ENCODE results near the gene HHAT. TPM values are rescaled to one million over a fixed set of nuclear protein-coding genes. Genes with fewer than 3 reads are reported as not detected.

The HHAT gene
- polyA plus RNA-seq, 3 donors: 1.1 to 1.6 (median 1.5) TPM

GRCh38 chr1:210588946-210589345 lies 260.2 kb downstream of the HHAT start:
- H3K9ac ChIP-seq (ENCODE audit: insufficient read depth, low read length, poor library complexity, severe bottlenecking): no peak overlapping the region
- H3K4me1 ChIP-seq (ENCODE audit: control insufficient read depth in 1 of 2, insufficient read depth in 2 of 2, low read length in 2 of 2): no peaks in the 10 kb centered on the region
- H3K27ac Mint-ChIP-seq: no peak overlapping the region
- no peaks in the 10 kb centered on the region for H4K20me1 ChIP-seq (ENCODE audit: insufficient read depth, low read length)
- no peak overlapping the region for H3K27ac ChIP-seq (ENCODE audit: low read depth in 1 of 2, low read length in 2 of 2)
- no peaks in the 10 kb centered on the region for H3K36me3 ChIP-seq (replicated peaks in 1 of 2; ENCODE audit: control insufficient read depth in 1 of 2, insufficient read depth in 2 of 2, low read length in 2 of 2)
- H3K9me3 ChIP-seq (replicated peaks in 1 of 2; ENCODE audit: control insufficient read depth in 1 of 2, insufficient read depth in 1 of 2, low read length in 2 of 2): no peaks in the 10 kb centered on the region
- no peak overlapping the region for H3K4me3 ChIP-seq (replicated peaks in 1 of 3; ENCODE audit: low read depth in 2 of 3, low read length in 3 of 3)
- no peaks in the 10 kb centered on the region for H3K79me2 ChIP-seq (ENCODE audit: insufficient read depth, low read length)
- no peak overlapping the region for H3K4me2 ChIP-seq (replicated peaks; ENCODE audit: extremely low read depth, low read length, poor library complexity, severe bottlenecking)
- WGBS (ENCODE audit: insufficient coverage): 100% methylated on average over 1 of the region's 3 CpGs
- peaks cover 0 to 6% (median 2%) of the 10 kb centered on the region in 7 donors for H3K9me3 Mint-ChIP-seq
- no peaks in the 10 kb centered on the region for H3K27me3 ChIP-seq (ENCODE audit: control insufficient read depth in 2 of 2, insufficient read depth in 2 of 2, low read length in 2 of 2)
- DNase-seq: no peak
- no peak overlapping the region for H3K4me3 Mint-ChIP-seq
- no peaks in the 10 kb centered on the region for H3K4me1 Mint-ChIP-seq
- TF ChIP-seq CTCF (IDR thresholded peaks at IDR 0.05): no peak
- H3K27me3 Mint-ChIP-seq (ENCODE audit: low read depth in 3 of 3): peaks cover 0 to 2% (median 0%) of the 10 kb centered on the region in 3 donors
- H3K36me3 Mint-ChIP-seq: no peaks in the 10 kb centered on the region
- H2AFZ ChIP-seq (ENCODE audit: insufficient read depth, low read depth, low read length, poor library complexity, severe bottlenecking): no peak overlapping the region
- intact Hi-C loops (cut with micrococcal nuclease): loop anchor here in 1 of 2 donors (10.0 kb wide), 1 partner anchor 546 kb away; the partner anchor contains the start of gene KCNH1

GRCh38 chr1:210591214-210591613 lies 262.5 kb downstream of the HHAT start:
- Histone ChIP-seq H3K4me2 (replicated peaks; ENCODE audit: extremely low read depth, low read length, poor library complexity, severe bottlenecking) (no peak overlapping the region), H3K4me3 (replicated peaks in 1 of 3; ENCODE audit: low read depth in 2 of 3, low read length in 3 of 3) (no peak overlapping the region), H3K36me3 (replicated peaks in 1 of 2; ENCODE audit: control insufficient read depth in 1 of 2, insufficient read depth in 2 of 2, low read length in 2 of 2) (no peaks in the 10 kb centered on the region), H3K27me3 (ENCODE audit: control insufficient read depth in 2 of 2, insufficient read depth in 2 of 2, low read length in 2 of 2) (no peaks in the 10 kb centered on the region), H3K4me1 (ENCODE audit: control insufficient read depth in 1 of 2, insufficient read depth in 2 of 2, low read length in 2 of 2) (no peaks in the 10 kb centered on the region), H4K20me1 (ENCODE audit: insufficient read depth, low read length) (no peaks in the 10 kb centered on the region), H3K27ac (ENCODE audit: low read depth in 1 of 2, low read length in 2 of 2) (no peak overlapping the region), H3K9ac (ENCODE audit: insufficient read depth, low read length, poor library complexity, severe bottlenecking) (no peak overlapping the region), H3K9me3 (replicated peaks in 1 of 2; ENCODE audit: control insufficient read depth in 1 of 2, insufficient read depth in 1 of 2, low read length in 2 of 2) (no peaks in the 10 kb centered on the region), H3K79me2 (ENCODE audit: insufficient read depth, low read length) (no peaks in the 10 kb centered on the region), H2AFZ (ENCODE audit: insufficient read depth, low read depth, low read length, poor library complexity, severe bottlenecking) (no peak overlapping the region)
- intact Hi-C loops (cut with micrococcal nuclease): no loop called here
- WGBS (ENCODE audit: insufficient coverage): no CpG with 5 or more reads among the region's 1 CpG
- no peak for DNase-seq
- H3K9me3 Mint-ChIP-seq: peaks cover 0 to 6% (median 2%) of the 10 kb centered on the region in 7 donors
- H3K4me3 Mint-ChIP-seq: no peak overlapping the region
- H3K4me1 Mint-ChIP-seq: no peaks in the 10 kb centered on the region
- H3K27me3 Mint-ChIP-seq (ENCODE audit: low read depth in 3 of 3): no peaks in the 10 kb centered on the region
- no peaks in the 10 kb centered on the region for H3K36me3 Mint-ChIP-seq
- no peak overlapping the region for H3K27ac Mint-ChIP-seq
- no peak for TF ChIP-seq CTCF (IDR thresholded peaks at IDR 0.05)
